ENCODE results near the gene ZNF574. TPM values are rescaled to one million over a fixed set of nuclear protein-coding genes. Genes with fewer than 3 reads are reported as not detected.
A peak's percentile ranks its signal among the peaks of the same experiment; 100 is the strongest.

Gene ZNF574
- total and polyA plus RNA-seq, 2 of the 8 experiments (the other 6 are each of a cell fraction or from before 2014, with no cell fraction given): 27.0 to 38.8 TPM

DNA sequence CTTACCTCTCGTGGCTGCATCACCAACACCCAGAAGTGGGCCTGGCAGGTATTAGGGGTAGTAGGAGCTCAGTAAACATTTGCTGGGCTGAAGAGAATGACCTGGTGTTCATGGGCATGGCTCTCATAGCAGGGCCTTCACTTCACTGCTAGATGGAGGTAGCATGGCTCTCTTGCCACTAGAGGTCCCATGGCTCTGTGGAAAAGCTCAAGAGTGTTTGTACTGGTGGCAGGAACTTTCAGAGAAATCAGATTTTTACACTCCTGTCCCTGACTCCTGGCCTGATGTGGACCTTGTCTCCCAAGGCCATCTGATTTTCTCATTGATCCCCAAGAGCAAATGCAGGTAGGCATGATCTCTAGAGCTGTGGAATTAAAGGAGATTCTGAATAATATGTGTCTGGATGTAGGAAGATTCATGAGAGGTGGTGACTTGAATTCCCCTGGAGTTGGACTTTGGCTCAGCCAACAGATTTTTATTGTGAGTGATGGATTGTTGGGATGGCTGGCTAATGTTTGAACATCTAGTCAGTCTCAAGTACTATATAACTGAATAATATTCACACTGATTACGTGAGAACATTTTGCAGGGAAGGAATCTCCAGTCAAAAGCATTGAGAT lies 5.7 kb downstream of the ZNF574 start:
- no peak overlapping the region for H2BK20ac ChIP-seq (ENCODE audit: low read length)
- no peak overlapping the region for H3K23ac ChIP-seq (ENCODE audit: insufficient read length)
- H2BK15ac ChIP-seq (ENCODE audit: low read length): no peak overlapping the region
- no peak overlapping the region for H3K18ac ChIP-seq (ENCODE audit: extremely low read depth, low read length)
- no peak overlapping the region for H3K9ac ChIP-seq (replicated peaks in 1 of 4; ENCODE audit: extremely low read depth in 1 of 4, low read depth in 3 of 4, low read length in 3 of 4)
- no peak overlapping the region for H4K91ac ChIP-seq (replicated peaks; ENCODE audit: insufficient read length, low read length)
- H3K4me3 ChIP-seq (ENCODE audit: extremely low read depth in 1 of 4, insufficient read depth in 2 of 4, low read depth in 3 of 4, low read length in 4 of 4): no peak overlapping the region
- H2BK120ac ChIP-seq (replicated peaks; ENCODE audit: low read depth, low read length): no peak overlapping the region
- H4K5ac ChIP-seq (ENCODE audit: insufficient read length, low read depth, low read length): no peak overlapping the region
- 88% methylated on average over 2 of the region's 2 CpGs; no CpG with 5 or more reads in 1 of the 2 experiments for WGBS, 2 experiments (ENCODE audit: extremely low coverage in 1 of 2, insufficient coverage in 1 of 2, insufficient read length in 1 of 2, insufficient replicate concordance in 2 of 2, low coverage in 1 of 2, low lambda C conversion rate in 2 of 2, missing lambda C conversion rate in 1 of 2)
- H3K14ac ChIP-seq (ENCODE audit: insufficient read length): no peak overlapping the region
- no peaks in the 10 kb centered on the region for H3K27me3 ChIP-seq (replicated peaks in 1 of 4; ENCODE audit: control insufficient read depth in 3 of 4, extremely low read depth in 1 of 4, insufficient read depth in 3 of 4, low read length in 3 of 4)
- H3K27ac ChIP-seq (ENCODE audit: low read depth, low read length): no peak overlapping the region
- H3K4ac ChIP-seq (replicated peaks; ENCODE audit: insufficient read length, low read depth, low read length): no peak overlapping the region
- no peaks in the 10 kb centered on the region for H3K9me3 ChIP-seq (ENCODE audit: insufficient read depth in 2 of 2, low read depth in 1 of 2, low read length in 1 of 2)
- H3K4me1 ChIP-seq (replicated peaks in 1 of 4; ENCODE audit: control insufficient read depth in 3 of 4, insufficient read depth in 4 of 4, low read length in 3 of 4): peaks cover 0 to 2% (median under 1%) of the 10 kb centered on the region in 4 experiments; a peak in 2 of 7 replicates
- H3K23me2 ChIP-seq (ENCODE audit: low read depth, low read length): peaks cover 11% of the 10 kb centered on the region; the same call in 1 of the 2 replicates
- DNase-seq (ENCODE audit: low read depth in 1 of 2, low spot score in 2 of 2) (no peak), FAIRE-seq (no peak)
- peaks cover 15% of the 10 kb centered on the region for H3K79me1 ChIP-seq (ENCODE audit: low read depth, low read length)
- peaks cover 28 to 48% of the 10 kb centered on the region in 2 experiments for H4K20me1 ChIP-seq (replicated peaks in 1 of 2; ENCODE audit: control insufficient read depth in 1 of 2, insufficient read depth in 2 of 2, low read length in 2 of 2)
- H3K79me2 ChIP-seq (ENCODE audit: control insufficient read depth in 1 of 2, insufficient read depth in 2 of 2, low read length in 2 of 2): peaks cover 18 to 38% of the 10 kb centered on the region in 2 experiments
- no peak overlapping the region for H2BK5ac ChIP-seq (ENCODE audit: low read depth, low read length)
- H3K56ac ChIP-seq (replicated peaks; ENCODE audit: insufficient read length, low read depth, low read length): no peak overlapping the region
- ChIA-PET CTCF (ENCODE audit: partially characterized antibody) (interaction anchor here (0.8 to 2.8 kb wide), 10 partner anchors 10 to 53 kb away, joined by 3 to 12 read pairs (median 4); no protein-coding TSS in a partner anchor), POLR2A (ENCODE audit: partially characterized antibody) (interaction anchor here (0.7 to 4.1 kb wide), 10 partner anchors 10 to 307 kb away, joined by 3 to 13 read pairs (median 3); no protein-coding TSS in a partner anchor)
- no peak overlapping the region for H2AK5ac ChIP-seq (ENCODE audit: low read depth, low read length)
- no peak overlapping the region for H4K8ac ChIP-seq (ENCODE audit: extremely low read depth, insufficient read depth, low read length)
- H2AFZ ChIP-seq (ENCODE audit: low read length): no peak overlapping the region
- TF ChIP-seq MAX (IDR thresholded peaks at IDR 0.05) (no peak), RAD21 (IDR thresholded peaks at IDR 0.05 in 1 of 2, conservative IDR thresholded peaks at IDR 0.05 in 1 of 2; ENCODE audit: low read depth in 2 of 2, low read length in 2 of 2) (peak; percentile 41 to 57), POLR2A (IDR thresholded peaks at IDR 0.05; ENCODE audit: control extremely low read depth in 1 of 2, low read depth in 2 of 2, low read length in 2 of 2) (0 out of 3 replicates have a peak, but pooled peaks of 1 of the 2 experiments have one; percentile 21), POLR2AphosphoS5 (IDR thresholded peaks at IDR 0.05; ENCODE audit: low read depth, low read length) (peak; percentile 40; the same call in 1 of the 2 replicates), JUN (IDR thresholded peaks at IDR 0.05; ENCODE audit: low read depth, low read length) (no peak)
- TF ChIP-seq, protein P1, sequence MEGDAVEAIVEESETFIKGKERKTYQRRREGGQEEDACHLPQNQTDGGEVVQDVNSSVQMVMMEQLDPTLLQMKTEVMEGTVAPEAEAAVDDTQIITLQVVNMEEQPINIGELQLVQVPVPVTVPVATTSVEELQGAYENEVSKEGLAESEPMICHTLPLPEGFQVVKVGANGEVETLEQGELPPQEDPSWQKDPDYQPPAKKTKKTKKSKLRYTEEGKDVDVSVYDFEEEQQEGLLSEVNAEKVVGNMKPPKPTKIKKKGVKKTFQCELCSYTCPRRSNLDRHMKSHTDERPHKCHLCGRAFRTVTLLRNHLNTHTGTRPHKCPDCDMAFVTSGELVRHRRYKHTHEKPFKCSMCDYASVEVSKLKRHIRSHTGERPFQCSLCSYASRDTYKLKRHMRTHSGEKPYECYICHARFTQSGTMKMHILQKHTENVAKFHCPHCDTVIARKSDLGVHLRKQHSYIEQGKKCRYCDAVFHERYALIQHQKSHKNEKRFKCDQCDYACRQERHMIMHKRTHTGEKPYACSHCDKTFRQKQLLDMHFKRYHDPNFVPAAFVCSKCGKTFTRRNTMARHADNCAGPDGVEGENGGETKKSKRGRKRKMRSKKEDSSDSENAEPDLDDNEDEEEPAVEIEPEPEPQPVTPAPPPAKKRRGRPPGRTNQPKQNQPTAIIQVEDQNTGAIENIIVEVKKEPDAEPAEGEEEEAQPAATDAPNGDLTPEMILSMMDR (IDR thresholded peaks at IDR 0.05; ENCODE audit: control extremely low read depth in 1 of 3, insufficient read depth in 1 of 3, low read depth in 1 of 3, low read length in 3 of 3): peak; percentile 18 to 64 (median 37); a peak in 3 of 4 replicates
- H3K4me2 ChIP-seq (ENCODE audit: insufficient read depth in 1 of 2, low read depth in 2 of 2, low read length in 2 of 2): no peak overlapping the region
- peaks cover 17 to 38% (median 35%) of the 10 kb centered on the region in 4 experiments; a peak in 7 of 8 replicates for H3K36me3 ChIP-seq (ENCODE audit: control insufficient read depth in 2 of 4, insufficient read depth in 4 of 4, low read length in 3 of 4)
- H2BK12ac ChIP-seq (ENCODE audit: low read depth, low read length): no peak overlapping the region
